Measurements from ENCODE around the gene SPTBN4.

DNA sequence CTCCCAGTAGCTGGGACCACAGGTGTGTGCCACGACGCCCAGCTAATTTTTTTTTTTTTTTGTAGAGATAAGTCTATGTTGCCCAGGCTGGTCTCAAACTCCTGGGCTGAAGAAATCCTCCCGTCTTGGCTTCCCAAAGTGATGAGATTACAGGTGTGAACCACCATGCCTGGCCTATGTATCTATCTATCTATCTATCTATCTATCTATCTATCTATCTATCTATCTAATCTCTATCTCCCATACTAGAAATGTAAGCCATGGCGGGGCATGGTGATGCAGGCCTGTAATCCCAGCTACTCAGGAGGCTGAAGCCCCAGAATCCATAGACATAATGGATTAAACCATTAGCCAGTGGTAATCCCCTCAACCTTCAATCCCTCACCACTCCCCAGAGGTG is 16.1 kb upstream of the SPTBN4 start:
- TF ChIP-seq, protein P1, sequence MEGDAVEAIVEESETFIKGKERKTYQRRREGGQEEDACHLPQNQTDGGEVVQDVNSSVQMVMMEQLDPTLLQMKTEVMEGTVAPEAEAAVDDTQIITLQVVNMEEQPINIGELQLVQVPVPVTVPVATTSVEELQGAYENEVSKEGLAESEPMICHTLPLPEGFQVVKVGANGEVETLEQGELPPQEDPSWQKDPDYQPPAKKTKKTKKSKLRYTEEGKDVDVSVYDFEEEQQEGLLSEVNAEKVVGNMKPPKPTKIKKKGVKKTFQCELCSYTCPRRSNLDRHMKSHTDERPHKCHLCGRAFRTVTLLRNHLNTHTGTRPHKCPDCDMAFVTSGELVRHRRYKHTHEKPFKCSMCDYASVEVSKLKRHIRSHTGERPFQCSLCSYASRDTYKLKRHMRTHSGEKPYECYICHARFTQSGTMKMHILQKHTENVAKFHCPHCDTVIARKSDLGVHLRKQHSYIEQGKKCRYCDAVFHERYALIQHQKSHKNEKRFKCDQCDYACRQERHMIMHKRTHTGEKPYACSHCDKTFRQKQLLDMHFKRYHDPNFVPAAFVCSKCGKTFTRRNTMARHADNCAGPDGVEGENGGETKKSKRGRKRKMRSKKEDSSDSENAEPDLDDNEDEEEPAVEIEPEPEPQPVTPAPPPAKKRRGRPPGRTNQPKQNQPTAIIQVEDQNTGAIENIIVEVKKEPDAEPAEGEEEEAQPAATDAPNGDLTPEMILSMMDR (conservative IDR thresholded peaks at IDR 0.05 in 1 of 2, IDR thresholded peaks at IDR 0.05 in 1 of 2; ENCODE audit: low read depth in 1 of 2, low read length in 2 of 2): no peak
- no peak for TF ChIP-seq EZH2 (IDR thresholded peaks at IDR 0.05; ENCODE audit: low read length, missing control alignments)

Data from fibroblast of lung (primary cell).